ENCODE data around the gene BTBD1.

The BTBD1 gene

GRCh38 chr15:83066734-83067637 lies at the start of gene BTBD1:
BTBD1 (minus strand) TSS chr15:83067252; CDS start chr15:83067151, 101 bp downstream.
- H3K4me3 ChIP-seq (ENCODE audit: low read depth, low read length), result peak within 1 kb of the TSS; percentile 89
- in situ Hi-C loops (cut with HindIII; ENCODE audit: low sequenced_read_pairs), result no loop called here
- DNase-seq (ENCODE audit: low read depth), result peak; percentile 63
- peak; percentile 8 for TF ChIP-seq CTCF (IDR thresholded peaks at IDR 0.05; ENCODE audit: low read depth, low read length, missing control alignments)

- DNase-seq (ENCODE audit: low read depth), result no peak
- in situ Hi-C loops (cut with HindIII; ENCODE audit: low sequenced_read_pairs), result no loop called here
- TF ChIP-seq CTCF (IDR thresholded peaks at IDR 0.05; ENCODE audit: low read depth, low read length, missing control alignments), result no peak
- H3K4me3 ChIP-seq (ENCODE audit: low read depth, low read length), result no peak overlapping the region
These were observed 48.9 kb upstream of the BTBD1 start for GRCh38 chr15:83115831-83116565.

- in situ Hi-C loops (cut with HindIII; ENCODE audit: low sequenced_read_pairs), result no loop called here
- no peak for TF ChIP-seq CTCF (IDR thresholded peaks at IDR 0.05; ENCODE audit: low read depth, low read length, missing control alignments)
- no peak for DNase-seq (ENCODE audit: low read depth)
These were observed 48.4 kb upstream of the BTBD1 start for GRCh38 chr15:83115410-83115809.

GRCh38 chr15:83114856-83115255 lies 47.8 kb upstream of the BTBD1 start:
- no peak for DNase-seq (ENCODE audit: low read depth)
- in situ Hi-C loops (cut with HindIII; ENCODE audit: low sequenced_read_pairs), result loop anchor here (5.0 kb wide), 1 partner anchor 268 kb away; no protein-coding TSS in a partner anchor
- TF ChIP-seq CTCF (IDR thresholded peaks at IDR 0.05; ENCODE audit: low read depth, low read length, missing control alignments), result no peak
- H3K4me3 ChIP-seq (ENCODE audit: low read depth, low read length), result no peak overlapping the region

More at GRCh38 chr15:83115410-83115809, 48.4 kb upstream of the BTBD1 start:
- H3K4me3 ChIP-seq (ENCODE audit: low read depth, low read length), result no peak overlapping the region

GRCh38 chr15:83113881-83114674 lies 47.0 kb upstream of the BTBD1 start:
- H3K4me3 ChIP-seq (ENCODE audit: low read depth, low read length), result no peak overlapping the region
- in situ Hi-C loops (cut with HindIII; ENCODE audit: low sequenced_read_pairs), result loop anchor here (5.0 kb wide), 1 partner anchor 267 kb away; no protein-coding TSS in a partner anchor
- no peak for DNase-seq (ENCODE audit: low read depth)
- TF ChIP-seq CTCF (IDR thresholded peaks at IDR 0.05; ENCODE audit: low read depth, low read length, missing control alignments), result no peak

GRCh38 chr15:83112956-83113299 lies 45.9 kb upstream of the BTBD1 start:
- in situ Hi-C loops (cut with HindIII; ENCODE audit: low sequenced_read_pairs), result loop anchor here (5.0 kb wide), 1 partner anchor 266 kb away; no protein-coding TSS in a partner anchor
- no peak for DNase-seq (ENCODE audit: low read depth)
- no peak overlapping the region for H3K4me3 ChIP-seq (ENCODE audit: low read depth, low read length)
- no peak for TF ChIP-seq CTCF (IDR thresholded peaks at IDR 0.05; ENCODE audit: low read depth, low read length, missing control alignments)

All from astrocyte of the cerebellum (primary cell).